Measurements from ENCODE around the gene TARS1. TPM values are rescaled to one million over a fixed set of nuclear protein-coding genes. Genes with fewer than 3 reads are reported as not detected.
A peak's percentile ranks its signal among the peaks of the same experiment; 100 is the strongest.
"Not testable (repeated sequence)": the region's sequence is repeated elsewhere in the genome, so short reads cannot be mapped to it uniquely, and the experiment has no call there.

TARS1 gene
- polyA plus RNA-seq, 1 experiment = 229 TPM

DNA sequence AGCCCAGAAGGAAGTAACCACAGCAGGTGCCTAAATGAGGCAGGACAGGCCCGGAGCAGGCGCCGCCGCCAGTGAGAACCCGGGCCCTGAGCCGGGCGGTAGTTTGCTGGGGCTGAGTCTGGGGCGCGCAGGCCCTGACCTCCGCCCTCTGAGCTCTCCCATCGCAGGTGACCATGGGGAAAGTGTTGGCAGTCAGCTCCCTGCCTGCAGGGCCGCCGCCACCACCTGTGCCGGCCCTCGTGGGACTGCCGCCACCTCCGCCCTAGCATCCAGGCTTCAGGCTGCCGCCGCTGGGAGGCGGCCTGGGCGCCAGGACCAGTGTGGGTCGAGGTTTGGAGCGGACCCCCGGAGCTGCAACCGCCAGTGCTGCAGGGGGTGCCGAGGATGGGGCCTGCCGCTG, 61.1 kb downstream of the TARS1 start:
- TF ChIP-seq, protein P1, sequence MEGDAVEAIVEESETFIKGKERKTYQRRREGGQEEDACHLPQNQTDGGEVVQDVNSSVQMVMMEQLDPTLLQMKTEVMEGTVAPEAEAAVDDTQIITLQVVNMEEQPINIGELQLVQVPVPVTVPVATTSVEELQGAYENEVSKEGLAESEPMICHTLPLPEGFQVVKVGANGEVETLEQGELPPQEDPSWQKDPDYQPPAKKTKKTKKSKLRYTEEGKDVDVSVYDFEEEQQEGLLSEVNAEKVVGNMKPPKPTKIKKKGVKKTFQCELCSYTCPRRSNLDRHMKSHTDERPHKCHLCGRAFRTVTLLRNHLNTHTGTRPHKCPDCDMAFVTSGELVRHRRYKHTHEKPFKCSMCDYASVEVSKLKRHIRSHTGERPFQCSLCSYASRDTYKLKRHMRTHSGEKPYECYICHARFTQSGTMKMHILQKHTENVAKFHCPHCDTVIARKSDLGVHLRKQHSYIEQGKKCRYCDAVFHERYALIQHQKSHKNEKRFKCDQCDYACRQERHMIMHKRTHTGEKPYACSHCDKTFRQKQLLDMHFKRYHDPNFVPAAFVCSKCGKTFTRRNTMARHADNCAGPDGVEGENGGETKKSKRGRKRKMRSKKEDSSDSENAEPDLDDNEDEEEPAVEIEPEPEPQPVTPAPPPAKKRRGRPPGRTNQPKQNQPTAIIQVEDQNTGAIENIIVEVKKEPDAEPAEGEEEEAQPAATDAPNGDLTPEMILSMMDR (IDR thresholded peaks at IDR 0.05; ENCODE audit: low read depth, low read length) = no peak
- DNase-seq (ENCODE audit: low read depth, low spot score) = no peak
- no peak overlapping the region for H3K27ac ChIP-seq (ENCODE audit: low read depth, low read length)
- ChIA-PET POLR2A (no interaction called here), CTCF (no interaction called here)
- H3K9me3 ChIP-seq (ENCODE audit: control insufficient read depth, insufficient read depth, low read length) = no peaks in the 10 kb centered on the region; the same call in 1 of the 2 replicates
- H3K4me3 ChIP-seq (ENCODE audit: low read depth, low read length) = no peak overlapping the region
- no peaks in the 10 kb centered on the region for H3K27me3 ChIP-seq (ENCODE audit: control insufficient read depth, insufficient read depth, low read length)

DNA sequence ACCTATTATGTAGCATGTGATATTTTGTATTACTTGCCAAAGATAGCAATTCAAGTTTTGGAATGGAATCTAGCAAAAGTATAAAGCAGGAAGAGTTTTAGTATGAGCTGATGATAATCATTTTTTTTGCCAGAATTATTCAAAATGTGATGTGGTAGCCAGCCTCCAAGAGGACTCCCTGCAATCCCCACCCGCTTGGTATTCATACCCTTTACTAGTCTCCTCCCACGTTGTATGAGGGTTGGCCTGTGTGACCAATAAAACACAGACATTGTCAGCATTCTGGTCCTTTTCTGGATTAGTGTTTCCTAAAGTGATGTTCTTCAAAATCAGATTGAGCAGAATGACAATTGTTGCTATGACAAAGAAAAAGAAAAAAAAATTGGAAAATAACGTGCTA, 63.8 kb downstream of the TARS1 start:
- no peaks in the 10 kb centered on the region; the same call in 1 of the 2 replicates for H3K9me3 ChIP-seq (ENCODE audit: control insufficient read depth, insufficient read depth, low read length)
- ChIA-PET POLR2A (no interaction called here), CTCF (interaction anchor here (0.6 kb wide), 1 partner anchor 428 kb away, joined by 3 read pairs; no protein-coding TSS in a partner anchor)
- no peak overlapping the region for H3K4me3 ChIP-seq (ENCODE audit: low read depth, low read length)
- no peaks in the 10 kb centered on the region for H3K27me3 ChIP-seq (ENCODE audit: control insufficient read depth, insufficient read depth, low read length)
- DNase-seq (ENCODE audit: low read depth, low spot score) = no peak
- H3K27ac ChIP-seq (ENCODE audit: low read depth, low read length) = no peak overlapping the region
- TF ChIP-seq, protein P1 (IDR thresholded peaks at IDR 0.05; ENCODE audit: low read depth, low read length) = no peak

DNA sequence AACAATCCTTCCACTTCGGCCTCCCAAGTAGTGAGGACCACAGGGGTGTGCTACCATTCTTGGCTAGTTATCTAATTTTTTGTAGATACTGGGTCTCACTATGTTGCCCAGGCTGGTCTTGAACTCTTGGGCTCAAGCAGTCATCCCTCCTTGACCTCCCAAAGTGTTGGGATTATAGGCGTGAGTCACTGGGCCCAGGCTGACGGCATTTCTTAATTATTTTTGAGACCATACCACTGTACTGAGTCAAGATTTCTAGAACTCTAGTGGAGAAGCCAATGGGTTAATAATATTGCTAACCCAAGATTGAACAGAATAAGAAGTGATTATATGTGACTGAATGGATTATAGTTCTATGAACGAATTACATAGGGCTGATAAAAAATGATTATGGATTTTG, 66.7 kb downstream of the TARS1 start:
- TF ChIP-seq, protein P1 (IDR thresholded peaks at IDR 0.05; ENCODE audit: low read depth, low read length) = no peak
- H3K27me3 ChIP-seq (ENCODE audit: control insufficient read depth, insufficient read depth, low read length) = no peaks in the 10 kb centered on the region
- CTCF ChIA-PET = no interaction called here
- no peak overlapping the region for H3K4me3 ChIP-seq (ENCODE audit: low read depth, low read length)
- no peak overlapping the region for H3K27ac ChIP-seq (ENCODE audit: low read depth, low read length)
- H3K9me3 ChIP-seq (ENCODE audit: control insufficient read depth, insufficient read depth, low read length) = no peaks in the 10 kb centered on the region
- DNase-seq (ENCODE audit: low read depth, low spot score) = no peak
- POLR2A ChIA-PET = no interaction called here

DNA sequence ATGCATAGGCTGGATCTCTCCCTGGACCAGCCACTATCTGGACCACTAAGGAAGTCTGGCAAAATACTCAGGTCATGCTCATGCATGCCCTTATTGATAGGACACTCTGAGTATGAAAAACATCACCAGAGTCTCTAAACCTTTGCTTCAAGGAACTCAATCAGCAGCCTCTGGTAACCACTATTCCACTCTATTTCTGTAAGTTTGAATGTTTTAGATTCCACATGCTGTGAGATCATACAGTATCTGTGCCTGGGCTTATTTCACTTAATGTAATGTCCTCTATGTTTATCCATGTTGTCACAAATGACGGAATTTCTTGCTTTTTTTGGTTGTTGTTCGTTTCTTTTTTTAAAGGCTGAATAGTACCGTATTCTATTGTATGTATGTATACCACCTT, 68.3 kb downstream of the TARS1 start:
- no peak overlapping the region for H3K4me3 ChIP-seq (ENCODE audit: low read depth, low read length)
- peak overlapping the region; percentile 3 for H3K27ac ChIP-seq (ENCODE audit: low read depth, low read length)
- peak; percentile 1 for DNase-seq (ENCODE audit: low read depth, low spot score)
- POLR2A ChIA-PET = no interaction called here
- TF ChIP-seq, protein P1 (IDR thresholded peaks at IDR 0.05; ENCODE audit: low read depth, low read length) = no peak
- no peaks in the 10 kb centered on the region for H3K9me3 ChIP-seq (ENCODE audit: control insufficient read depth, insufficient read depth, low read length)
- H3K27me3 ChIP-seq (ENCODE audit: control insufficient read depth, insufficient read depth, low read length) = no peaks in the 10 kb centered on the region
- CTCF ChIA-PET = no interaction called here

DNA sequence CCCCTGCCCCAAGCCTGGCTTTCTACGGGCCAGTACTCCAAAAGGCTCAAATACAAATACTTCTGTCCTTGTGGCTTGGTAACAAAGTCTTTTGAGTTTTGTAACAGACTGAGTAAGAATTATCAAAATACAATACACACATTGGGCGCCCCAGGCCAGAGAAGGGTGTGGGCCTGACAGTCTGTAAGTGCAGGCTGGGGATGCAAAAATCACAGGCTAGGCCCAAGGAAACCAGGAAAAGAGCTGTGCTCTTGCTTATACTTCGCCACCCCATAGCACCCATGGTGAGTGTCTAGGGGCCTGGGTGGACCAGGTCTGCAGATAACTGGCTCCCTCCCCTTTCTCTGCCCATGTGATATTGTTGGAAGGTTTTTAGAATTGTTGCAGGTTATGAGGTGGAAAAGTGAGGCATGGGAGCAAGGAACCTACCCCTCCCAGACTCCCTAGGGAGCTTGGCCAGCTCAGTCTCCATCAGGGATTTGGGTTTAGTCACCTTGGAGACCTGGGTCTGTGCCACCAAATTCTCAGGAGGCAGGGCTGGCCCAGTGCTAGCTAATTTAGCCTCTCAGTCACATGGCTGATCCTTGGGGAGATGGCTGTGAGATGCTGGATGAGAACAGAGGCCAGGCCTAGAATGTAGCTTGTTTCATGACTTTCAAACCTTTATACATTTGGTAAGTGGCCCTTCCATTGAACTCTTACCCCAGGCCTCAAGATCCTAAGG, 72.9 kb downstream of the TARS1 start:
- H3K27me3 ChIP-seq (ENCODE audit: control insufficient read depth, insufficient read depth, low read length) = peaks cover 2% of the 10 kb centered on the region
- TF ChIP-seq, protein P1 (IDR thresholded peaks at IDR 0.05; ENCODE audit: low read depth, low read length) = no peak
- no peak overlapping the region for H3K27ac ChIP-seq (ENCODE audit: low read depth, low read length)
- H3K9me3 ChIP-seq (ENCODE audit: control insufficient read depth, insufficient read depth, low read length) = no peaks in the 10 kb centered on the region; the same call in 1 of the 2 replicates
- ChIA-PET POLR2A (no interaction called here), CTCF (no interaction called here)
- DNase-seq (ENCODE audit: low read depth, low spot score) = no peak
- H3K4me3 ChIP-seq (ENCODE audit: low read depth, low read length) = no peak overlapping the region

DNA sequence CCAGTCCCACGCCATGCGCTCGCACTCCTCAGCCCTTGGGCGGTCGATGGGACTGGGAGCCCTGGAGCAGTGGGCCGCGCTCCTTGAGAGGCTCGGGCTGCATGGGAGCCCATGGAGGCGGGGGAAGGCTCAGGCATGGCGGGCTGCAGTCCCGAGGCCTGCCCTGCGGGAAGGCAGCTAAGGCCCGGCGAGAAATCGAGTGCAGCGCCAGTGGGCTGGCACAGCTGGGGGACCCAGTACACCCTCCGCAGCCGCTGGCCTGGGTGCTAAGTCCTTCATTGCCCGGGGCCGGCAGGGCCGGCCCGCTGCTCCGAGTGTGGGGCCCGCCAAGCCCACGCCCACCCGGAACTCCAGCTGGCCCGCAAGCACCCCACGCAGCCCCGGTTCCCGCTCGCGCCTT, 74.6 kb downstream of the TARS1 start:
- DNase-seq (ENCODE audit: low read depth, low spot score); H3K27me3 ChIP-seq (ENCODE audit: control insufficient read depth, insufficient read depth, low read length); H3K9me3 ChIP-seq (ENCODE audit: control insufficient read depth, insufficient read depth, low read length); H3K4me3 ChIP-seq (ENCODE audit: low read depth, low read length); H3K27ac ChIP-seq (ENCODE audit: low read depth, low read length); CTCF ChIA-PET; POLR2A ChIA-PET: not testable (repeated sequence)

Data from AG04450 (cell line).